Measurements from ENCODE around the gene KCNQ1OT1.

Gene KCNQ1OT1

GRCh38 chr11:2592559-2593392 lies 107.0 kb downstream of the KCNQ1OT1 start:
- DNase-seq: no peak

- DNase-seq: peak; percentile 34
Measured at GRCh38 chr11:2591805-2592204, 108.0 kb downstream of the KCNQ1OT1 start.

GRCh38 chr11:2590965-2591754 lies 108.6 kb downstream of the KCNQ1OT1 start:
- peak; percentile 30 for DNase-seq

GRCh38 chr11:2590131-2590964 lies 109.4 kb downstream of the KCNQ1OT1 start:
- peak; percentile 36 for DNase-seq

GRCh38 chr11:2589538-2589934 lies 110.3 kb downstream of the KCNQ1OT1 start:
- peak; percentile 38 for DNase-seq

GRCh38 chr11:2588809-2589537 lies 110.8 kb downstream of the KCNQ1OT1 start:
- peak; percentile 33 for DNase-seq

GRCh38 chr11:2587976-2588748 lies 111.6 kb downstream of the KCNQ1OT1 start:
- DNase-seq: peak; percentile 36

- no peak for DNase-seq
Measured at GRCh38 chr11:2587132-2587930, 112.5 kb downstream of the KCNQ1OT1 start.

- DNase-seq: no peak
Measured at GRCh38 chr11:2586793-2587131, 113.0 kb downstream of the KCNQ1OT1 start.

GRCh38 chr11:2586087-2586792 lies 113.6 kb downstream of the KCNQ1OT1 start:
- peak; percentile 46 for DNase-seq

GRCh38 chr11:2585566-2586086 lies 114.2 kb downstream of the KCNQ1OT1 start:
- DNase-seq: peak; percentile 35

- peak; percentile 32 for DNase-seq
Measured at GRCh38 chr11:2584812-2585565, 114.8 kb downstream of the KCNQ1OT1 start.

- no peak for DNase-seq
Measured at GRCh38 chr11:2584434-2584811, 115.4 kb downstream of the KCNQ1OT1 start.

- peak; percentile 32 for DNase-seq
Measured at GRCh38 chr11:2583605-2583958, 116.2 kb downstream of the KCNQ1OT1 start.

GRCh38 chr11:2582946-2583604 lies 116.7 kb downstream of the KCNQ1OT1 start:
- peak; percentile 45 for DNase-seq

GRCh38 chr11:2582351-2582945 lies 117.3 kb downstream of the KCNQ1OT1 start:
- peak; percentile 33 for DNase-seq

- DNase-seq: peak; percentile 38
Measured at GRCh38 chr11:2581931-2582350, 117.9 kb downstream of the KCNQ1OT1 start.

All from right forelimb (tissue), 1 donor.